HG02885 (cell line): ENCODE results near the gene ERCC6.
A peak's percentile ranks its signal among the peaks of the same experiment; 100 is the strongest.

Experiments used
- ATAC-seq: cut with Tn5 transposase; IDR thresholded peaks from one replicate; pipeline ENCODE4 v1.9.1; 2021; ENCODE audit warnings: mild to moderate bottlenecking; ENCODE audit not compliant: unreplicated experiment, poor library complexity

The ERCC6 gene

DNA sequence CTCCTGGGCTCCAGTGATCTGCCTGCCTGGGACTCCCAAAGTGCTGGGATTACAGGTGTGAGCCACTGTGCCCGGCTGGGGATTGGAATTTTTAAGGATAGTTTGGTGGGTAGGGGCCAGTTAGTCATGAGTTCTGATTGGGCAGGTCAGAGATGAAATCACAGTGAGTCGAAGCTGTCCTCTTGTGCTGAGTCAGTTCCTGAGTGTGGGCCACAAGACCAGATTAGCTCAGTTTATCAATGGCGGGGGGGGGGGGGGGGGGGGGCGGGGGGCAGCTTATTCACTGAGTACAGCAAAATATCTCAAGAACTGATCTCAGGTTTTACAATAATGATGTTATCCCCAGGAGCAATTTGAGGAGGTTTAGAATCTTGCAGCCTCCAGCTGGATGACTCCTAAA, 11.6 kb upstream of the ERCC6 start:
- no peak for ATAC-seq

DNA sequence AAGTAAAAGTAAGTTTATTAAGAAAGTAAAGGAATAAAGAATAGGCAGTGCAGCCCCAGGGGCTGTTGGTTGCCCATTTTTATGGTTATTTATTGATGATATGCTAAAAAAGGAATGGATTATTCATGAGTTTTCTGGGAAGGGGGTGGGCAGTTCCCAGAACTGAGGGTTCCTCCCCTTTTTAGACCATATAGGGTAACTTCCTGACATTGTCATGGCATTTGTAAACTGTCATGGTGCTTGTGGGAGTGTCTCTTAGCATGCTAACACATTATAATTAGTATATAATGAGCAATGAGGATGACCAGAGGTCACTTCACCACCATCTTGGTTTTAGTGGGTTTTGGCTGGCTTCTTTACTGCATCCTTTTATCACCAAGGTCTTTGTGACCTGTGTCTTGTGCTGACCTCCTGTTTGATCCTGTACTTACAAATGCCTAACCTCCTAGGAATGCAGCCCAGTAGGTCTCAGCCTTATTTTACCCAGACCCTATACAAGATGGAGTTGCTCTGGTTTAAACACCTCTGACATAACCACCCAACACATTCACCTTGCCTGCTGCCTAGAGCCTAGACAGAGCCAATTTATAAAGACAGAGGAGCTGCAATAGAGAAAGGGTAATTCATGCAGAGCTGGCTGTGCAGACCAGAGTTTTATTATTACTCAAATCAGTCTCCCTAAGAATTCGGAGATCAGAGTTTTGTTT, 10.9 kb upstream of the ERCC6 start:
- ATAC-seq: no peak

DNA sequence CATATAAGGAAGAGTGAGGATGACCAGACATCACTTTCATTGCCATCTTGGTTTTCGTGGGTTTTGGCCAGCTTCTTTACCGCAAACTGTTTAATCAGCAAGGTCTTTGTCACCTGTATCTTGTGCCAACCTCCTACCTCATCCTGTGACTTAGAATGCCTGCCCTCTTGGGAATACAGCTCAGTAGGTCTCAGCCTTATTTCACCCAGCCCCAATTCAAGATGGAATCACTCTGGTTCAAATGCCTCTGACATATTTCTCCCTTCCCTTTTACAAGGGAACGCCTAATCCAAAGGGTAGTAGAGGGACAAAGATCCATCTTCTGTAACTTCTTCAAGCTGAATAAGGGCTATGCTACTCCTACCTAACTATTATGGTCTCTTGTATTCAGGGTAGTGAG, 4.7 kb upstream of the ERCC6 start:
- ATAC-seq: no peak

DNA sequence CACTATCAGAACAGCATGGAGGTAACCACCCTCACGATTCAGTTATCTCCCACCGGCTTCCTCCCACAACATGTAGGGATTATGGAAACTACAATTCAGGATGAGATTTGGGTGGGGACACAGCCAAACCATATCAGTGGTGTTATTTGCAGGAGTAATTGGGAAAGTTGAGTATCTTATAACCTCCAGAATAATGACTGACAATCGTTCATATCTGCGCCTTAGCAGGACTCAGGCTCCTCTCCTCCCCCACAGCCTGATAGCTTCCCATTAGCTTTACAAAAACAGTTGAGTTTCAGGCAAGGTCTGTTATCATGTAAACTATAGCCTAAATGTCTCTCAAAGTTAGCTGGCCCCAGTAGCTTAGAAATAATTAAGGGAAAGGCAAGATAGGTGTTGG, 3.4 kb upstream of the ERCC6 start:
- no peak for ATAC-seq

DNA sequence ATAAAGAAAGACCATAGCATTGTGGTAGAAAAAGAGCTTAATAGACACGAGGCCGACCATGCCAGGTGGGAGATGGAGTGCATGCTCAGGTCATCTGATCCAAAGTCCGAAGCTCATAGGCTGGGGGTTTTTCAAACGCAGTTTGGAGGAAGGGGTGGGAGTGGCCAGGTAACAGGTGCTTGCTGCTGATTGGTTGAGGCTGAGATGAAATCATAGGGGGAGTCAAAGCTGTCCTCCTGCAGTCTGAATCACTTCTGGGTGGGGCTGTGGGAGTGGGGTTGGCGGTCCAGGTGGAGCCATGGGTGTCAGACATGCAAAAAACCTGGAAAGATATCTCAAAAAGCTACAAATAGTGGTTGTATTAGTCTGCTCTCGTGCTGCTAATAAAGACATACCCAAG, 2.8 kb upstream of the ERCC6 start:
- no peak for ATAC-seq

DNA sequence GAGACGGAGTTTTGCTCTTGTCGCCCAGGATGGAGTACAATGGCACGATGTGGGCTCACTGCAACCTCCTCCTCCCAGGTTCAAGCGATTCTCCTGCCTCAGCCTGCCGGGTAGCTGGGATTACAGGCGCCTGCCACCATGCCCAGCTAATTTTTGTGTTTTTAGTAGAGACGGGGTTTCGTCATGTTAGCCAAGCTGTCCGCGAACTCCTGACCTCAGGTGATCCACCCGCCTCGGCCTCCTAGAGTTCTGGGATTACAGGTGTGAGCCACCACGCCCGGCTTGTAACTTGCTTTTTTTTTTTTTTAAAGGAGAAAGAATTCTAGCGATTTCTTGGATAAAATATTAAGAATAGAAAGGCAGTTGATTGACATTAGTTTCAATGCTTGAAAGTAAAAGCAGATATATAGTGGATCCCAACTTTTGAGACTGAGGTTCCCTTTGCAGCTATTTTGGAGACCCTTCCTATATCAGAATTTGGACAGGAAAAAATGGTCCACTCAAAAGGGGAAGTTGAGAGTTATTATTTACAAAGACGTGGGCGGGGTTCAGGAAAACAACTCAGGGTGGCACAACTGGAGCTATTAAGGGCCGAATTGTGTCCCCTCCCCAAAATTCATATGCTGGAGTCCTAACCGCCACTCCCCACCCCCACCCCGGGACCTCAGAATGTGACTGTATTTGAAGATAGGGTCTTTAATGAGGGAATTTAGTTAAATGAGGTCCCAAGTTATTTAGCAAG, 1.3 kb upstream of the ERCC6 start:
- no peak for ATAC-seq

DNA sequence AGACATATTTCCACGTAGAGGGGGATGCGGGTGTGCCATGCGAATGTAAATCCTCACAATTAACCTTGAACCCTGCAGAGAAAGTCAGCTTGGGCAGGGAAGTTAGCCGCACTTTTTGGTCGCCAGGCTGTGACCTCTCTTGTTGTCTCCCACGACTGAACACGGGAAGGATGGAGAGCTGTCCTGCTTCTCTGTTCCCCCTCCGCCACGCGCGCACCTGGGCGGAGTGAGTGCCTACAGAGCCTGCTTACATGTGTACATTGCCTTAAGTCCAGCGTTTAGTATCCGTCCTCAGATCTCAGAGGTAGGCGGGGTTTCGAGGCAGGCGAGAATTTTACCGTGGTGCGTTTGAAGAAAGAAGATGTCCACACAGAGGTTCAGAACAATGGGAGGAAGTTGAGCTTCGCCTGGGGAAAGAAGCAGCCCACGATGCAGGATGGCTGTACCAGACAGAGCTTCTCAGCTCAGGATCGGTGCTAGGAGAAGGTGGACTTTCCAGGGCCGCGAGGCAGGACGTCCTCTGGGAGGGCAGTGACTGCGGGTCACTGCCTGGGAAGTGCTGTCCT, 482 bp upstream of the ERCC6 start:
- peak; percentile 10 for ATAC-seq

DNA sequence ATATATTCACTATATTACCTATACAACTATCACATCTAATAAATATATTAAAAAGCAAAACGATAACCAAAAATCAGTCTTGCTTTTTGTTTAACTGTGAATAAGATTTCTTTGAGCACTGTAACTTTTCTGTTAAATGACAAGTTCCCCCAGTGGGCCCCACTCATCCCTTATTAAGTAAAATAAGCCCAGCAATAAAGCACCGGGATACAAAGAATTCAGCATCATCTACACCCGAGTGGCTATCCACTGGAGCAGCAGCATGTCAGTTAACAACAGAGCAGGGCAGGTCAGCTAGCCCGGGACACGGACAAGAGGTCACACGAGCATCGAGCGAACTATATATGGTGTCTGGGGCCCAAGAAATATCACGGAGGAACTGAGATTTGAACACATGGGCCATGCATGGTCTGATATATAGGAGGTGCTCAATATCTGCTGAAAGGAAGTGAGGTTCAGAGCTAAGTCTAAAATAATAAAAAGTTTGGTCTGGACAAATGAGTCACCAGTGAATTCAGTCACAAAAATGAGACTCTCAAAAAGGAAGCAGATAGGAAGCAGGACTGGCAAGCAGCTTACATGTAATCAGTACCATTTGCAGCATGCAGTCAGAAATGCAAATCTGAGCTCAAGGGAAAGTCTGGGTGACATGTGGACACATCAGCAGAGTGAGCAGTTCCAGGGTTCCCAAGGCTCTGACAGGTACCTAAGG, 4.1 kb downstream of the ERCC6 start:
- peak; percentile 60 for ATAC-seq

DNA sequence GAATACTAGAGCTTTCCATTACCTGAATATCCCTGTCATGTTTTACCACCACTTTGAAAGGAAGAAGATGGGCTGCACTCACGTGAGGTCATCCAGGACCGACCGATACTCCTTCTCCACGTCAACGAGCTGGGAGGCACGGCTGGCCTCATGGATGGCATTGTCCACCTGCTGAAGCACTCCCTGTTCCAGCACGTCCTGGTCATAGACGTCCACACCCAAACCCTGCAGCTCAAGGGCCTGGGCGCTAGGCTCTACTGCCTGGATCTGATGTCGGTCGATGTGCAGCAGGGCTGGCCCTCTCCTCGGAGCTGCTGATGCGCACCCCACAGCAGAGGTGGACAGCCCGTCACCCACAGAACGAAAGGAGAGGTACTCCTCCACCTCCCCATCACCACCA, 6.5 kb downstream of the ERCC6 start:
- ATAC-seq: no peak

DNA sequence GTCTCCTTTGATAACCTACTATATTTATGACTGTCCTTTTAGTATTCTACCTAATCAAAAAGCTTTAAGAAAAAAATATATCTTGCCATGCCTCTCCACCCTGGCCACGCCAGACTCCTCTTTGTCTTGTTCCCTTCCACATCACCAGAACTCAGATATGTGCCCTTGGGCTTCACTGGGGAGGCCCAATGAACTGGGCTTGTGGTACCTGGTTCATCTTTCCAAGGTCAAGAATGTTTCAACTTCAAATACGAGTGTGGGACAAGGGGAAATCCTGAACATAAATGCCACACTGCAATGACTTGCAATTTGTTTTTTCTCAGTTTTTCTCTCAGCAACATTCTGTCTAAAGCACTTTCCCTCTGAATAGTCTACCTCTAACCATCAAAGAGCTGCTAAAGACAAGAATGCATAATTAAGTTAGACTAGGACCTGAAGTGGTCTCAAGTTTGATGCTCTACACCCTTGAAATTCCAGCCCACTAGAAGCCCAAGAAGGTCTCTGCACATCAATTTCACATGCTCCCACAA, 9.9 kb downstream of the ERCC6 start:
- no peak for ATAC-seq

DNA sequence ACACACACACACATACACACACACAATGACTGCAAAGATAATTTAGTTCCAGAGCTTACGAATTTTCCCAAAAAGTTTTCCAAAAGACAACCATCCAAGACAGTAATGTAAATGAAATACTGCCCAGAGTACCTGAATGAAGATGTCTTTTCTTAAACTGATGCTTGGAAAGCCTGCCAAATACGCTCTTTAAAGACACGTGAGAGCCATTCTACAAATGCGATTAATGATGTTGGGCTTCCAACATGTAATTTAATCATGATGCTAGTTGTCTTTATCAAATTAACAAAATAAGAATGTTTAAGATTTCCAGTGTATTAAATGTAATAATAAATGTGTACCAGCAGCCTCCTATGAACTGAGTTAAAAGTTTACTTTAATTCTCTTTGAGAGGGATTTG, 11.1 kb downstream of the ERCC6 start:
- ATAC-seq: no peak

DNA sequence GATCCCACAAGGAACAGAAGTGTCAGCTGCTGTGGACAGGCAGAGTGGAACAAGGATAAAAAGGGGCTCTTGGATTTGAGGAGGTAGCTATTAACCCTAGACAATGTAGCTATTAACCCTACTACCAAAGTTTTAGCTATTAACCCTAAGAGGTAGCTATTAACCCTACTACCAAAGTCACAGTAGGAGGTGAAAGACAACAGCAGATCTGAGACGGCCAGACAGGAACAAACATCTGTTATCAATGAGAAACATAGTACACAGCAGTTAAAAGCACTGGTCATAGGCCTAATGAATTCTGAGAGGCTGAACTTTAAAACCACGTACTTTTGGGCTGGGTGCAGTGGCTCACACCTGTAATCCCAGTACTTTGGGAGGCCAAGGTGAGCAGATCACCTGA, 11.9 kb downstream of the ERCC6 start:
- no peak for ATAC-seq

DNA sequence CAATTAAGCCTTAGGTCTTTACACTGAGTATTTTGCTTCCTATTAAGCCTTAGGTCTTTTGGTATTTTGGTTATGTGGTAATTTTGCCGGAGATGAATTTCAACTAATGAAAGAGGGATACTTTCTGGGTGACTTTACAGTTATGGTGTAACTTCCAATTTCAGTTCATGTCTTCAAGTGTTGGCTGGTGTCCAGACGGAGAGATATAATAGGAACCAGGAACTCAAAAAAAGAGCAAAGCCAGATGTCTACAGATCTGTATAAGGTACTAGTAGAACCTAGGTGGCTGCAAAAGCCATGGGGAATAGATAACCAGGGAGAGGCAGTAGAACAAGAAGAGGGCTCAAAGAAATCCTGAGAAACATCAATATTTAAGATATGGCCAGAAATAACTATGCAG, 12.3 kb downstream of the ERCC6 start:
- no peak for ATAC-seq

DNA sequence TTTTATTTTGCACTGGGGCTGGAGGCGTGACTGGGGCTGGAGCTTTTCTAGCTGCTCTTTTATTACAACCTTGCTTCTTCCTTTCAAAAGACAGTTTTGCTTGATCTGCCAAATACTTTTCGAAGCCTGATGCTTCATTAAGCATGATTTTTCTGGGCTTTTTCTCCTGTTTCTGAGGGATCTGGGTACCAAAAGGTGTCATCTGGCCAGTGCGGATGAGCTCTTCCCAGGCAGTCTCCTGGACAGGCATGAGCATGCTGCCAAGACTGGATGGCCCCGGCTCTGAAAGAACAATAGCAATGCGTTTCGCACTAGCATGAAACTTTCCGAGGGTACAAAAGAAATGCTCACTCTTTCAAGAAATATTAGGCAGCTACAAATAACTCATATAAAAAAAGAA, 14.4 kb downstream of the ERCC6 start:
- no peak for ATAC-seq

DNA sequence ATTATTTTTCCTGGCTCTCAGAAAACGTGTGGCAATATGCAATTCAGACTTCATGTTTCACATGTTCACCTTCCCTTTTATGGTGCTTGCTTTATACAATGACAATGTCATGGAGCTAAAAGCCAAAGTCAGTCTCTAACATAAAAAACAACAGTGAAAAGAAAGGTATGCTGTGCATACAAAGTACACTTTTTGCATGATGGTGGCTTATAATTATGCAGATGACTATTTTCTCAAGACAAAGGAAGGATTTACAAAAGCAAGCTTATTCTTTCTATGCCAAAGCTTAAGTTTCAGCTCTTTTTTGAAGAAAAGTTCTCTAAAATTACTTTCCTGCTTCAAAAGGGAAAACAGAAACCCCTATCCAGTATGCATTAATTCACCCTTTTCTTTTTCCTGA, 15.6 kb downstream of the ERCC6 start:
- no peak for ATAC-seq

DNA sequence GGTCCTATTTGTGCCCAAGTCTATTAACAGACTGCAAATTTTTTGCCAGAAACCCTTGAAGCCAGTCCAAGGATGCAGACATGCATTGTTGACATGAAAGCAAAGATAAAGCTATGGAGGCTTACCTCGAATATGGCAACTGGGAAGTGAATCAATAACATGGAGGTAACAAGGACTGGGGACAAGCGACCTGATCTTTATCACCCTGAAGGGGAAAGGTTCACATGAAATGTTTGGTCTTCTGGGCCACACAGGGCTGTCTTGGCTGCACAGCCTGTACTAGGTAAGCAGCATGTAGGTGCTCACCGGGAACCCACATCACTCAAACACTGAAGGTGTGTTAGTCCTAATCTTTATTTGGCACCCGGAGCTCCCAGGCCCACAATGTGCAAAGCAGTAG, 17.9 kb downstream of the ERCC6 start:
- no peak for ATAC-seq

DNA sequence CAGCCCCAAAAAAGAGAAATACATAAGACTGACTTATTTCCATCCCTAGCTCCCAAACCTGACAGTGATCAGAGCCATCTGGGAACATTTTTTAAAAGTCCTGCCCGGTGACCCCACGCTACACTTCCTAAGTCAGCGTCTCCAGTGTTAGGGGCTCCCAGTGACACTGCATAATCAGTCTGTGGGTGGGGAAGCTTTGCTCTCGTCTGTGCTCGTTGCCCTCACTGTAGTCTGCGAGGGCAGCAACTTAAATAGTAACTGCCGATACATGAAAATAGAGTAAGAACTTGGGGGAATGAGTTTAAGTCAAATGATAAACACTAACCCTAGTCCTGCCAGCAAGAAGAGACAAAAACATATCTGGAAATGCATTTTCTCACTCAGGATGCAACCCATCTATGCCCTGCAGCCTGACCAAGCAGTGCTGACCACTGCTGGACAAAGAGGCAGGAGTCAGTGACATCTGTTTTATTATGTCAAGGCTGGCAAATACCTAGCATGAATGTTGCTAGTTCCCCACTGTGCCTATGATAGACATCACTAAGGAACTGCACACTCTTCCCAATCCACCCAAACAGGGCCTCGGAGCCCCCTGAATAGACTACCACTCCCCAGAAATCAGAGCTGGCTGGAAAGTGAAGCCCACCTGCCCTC, 18.7 kb downstream of the ERCC6 start:
- no peak for ATAC-seq

DNA sequence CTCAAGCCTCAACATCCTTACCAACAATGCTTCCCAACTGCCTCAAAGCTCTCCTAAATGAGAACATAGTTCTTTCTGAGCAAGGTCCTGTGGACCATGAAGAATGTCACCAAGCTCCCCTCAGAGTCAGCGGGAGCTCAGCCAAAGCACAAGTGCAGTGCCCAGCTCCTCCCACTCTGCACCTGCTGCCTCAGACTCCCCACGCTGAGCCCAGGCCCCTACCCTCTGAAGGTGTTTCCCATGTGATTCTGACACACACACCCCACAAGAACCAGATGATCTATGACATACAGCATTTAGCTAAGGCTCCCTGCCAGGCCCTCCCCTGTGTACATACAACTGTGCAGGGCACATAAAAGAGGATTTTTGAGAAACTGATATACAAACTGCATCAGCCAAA, 19.2 kb downstream of the ERCC6 start:
- ATAC-seq: no peak

DNA sequence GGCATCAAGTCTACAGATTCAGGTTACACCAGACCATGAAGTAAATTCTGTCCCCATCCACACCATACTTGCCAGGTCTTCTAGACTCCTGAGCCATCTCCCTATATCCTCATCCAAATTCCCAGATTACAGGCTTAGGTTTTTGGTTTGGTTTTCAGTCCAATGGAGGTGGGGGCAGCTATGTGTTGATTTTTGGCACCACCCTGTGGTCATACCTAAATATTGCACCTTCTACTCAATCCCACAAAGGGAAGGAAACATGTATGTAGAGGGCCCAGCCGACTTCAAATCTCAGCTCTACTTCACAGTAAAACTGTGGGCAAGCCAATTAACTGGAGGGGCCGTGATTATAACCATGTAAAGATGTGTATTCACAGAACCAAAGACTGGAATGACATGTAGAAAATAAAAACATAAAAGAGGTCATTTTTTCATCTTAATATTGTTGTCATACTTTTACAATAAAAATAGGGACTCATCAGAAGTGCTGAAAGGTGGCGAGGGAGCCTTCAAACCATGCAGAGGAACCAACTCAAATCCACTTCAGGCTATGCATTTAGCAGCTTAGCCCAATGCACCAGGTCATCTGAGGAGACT, 19.8 kb downstream of the ERCC6 start:
- ATAC-seq: peak; percentile 57

DNA sequence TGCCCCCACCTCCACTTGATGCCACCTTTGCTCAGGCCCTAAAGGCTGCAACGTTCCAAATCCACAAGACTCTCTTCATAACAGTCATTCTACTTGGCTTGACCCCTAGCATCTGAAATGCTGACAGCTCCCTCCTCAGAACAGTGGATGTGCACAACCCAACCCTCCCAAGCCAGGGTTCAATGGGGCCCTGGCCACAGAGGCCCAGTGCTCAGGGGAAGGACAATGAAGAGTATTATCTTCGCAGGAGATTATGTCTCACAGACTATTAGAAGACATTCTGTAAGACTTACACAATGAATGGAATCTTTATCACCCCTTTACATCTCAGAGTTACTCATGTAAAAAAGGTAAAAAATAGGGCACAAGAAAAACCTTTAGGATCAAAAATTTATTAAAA, 20.4 kb downstream of the ERCC6 start:
- no peak for ATAC-seq
